SU-DHL-6 (cell line): ENCODE measurements around the gene SOS1.

ENCODE experiments used
- CTCF ChIP-seq: fragments of 200-600 bp; sonication (generic); IDR thresholded peaks from one replicate; pipeline ENCODE4 v1.5.1; 2017; ENCODE audit warnings: antibody characterized with exemption, mild to moderate bottlenecking, low read length, moderate library complexity; ENCODE audit not compliant: insufficient read depth, poor library complexity, severe bottlenecking
- EZH2phosphoT487 ChIP-seq: fragments of 200-600 bp; sonication (generic), shearing (Covaris generic); conservative IDR thresholded peaks from 2 replicates; pipeline ENCODE4 v1.6.1; 2018; ENCODE audit warnings: mild to moderate bottlenecking, antibody characterized with exemption, low read length, moderate library complexity, mixed read lengths

- TF ChIP-seq CTCF (peak; percentile 77), EZH2phosphoT487 (no peak)
Measured at GRCh38 chr2:39059366-39059952, 61.4 kb downstream of the SOS1 start.
